K562 (cell line): Measurements from ENCODE around the gene KXD1. TPM values are rescaled to one million over a fixed set of nuclear protein-coding genes. Genes with fewer than 3 reads are reported as not detected.
A peak's percentile ranks its signal among the peaks of the same experiment; 100 is the strongest.

Source experiments
- ATAC-seq: fragments of 200-7000 bp; cut with Tn5 transposase; 3 replicates; pipeline ENCODE4 v1.9.1; 2020; ENCODE audit warnings: moderate library complexity
- BruUV-seq: library from RNA; stranded (reverse); fragments of 400-500 nt; replicated peaks from 2 replicates; lab custom pipeline; 2021; lab: Mats Ljungman, UMichigan
- CTCF ChIA-PET: fragments of 300-600 bp; formaldehyde crosslinking; extraction: SDS; loops from one replicate; lab custom pipeline; 2021; ENCODE audit warnings: low intra/inter-chr PET ratio; lab: Yijun Ruan, JAX
- POLR2A ChIA-PET: fragments of 300-600, 350-650 bp; sonication (Branson Sonifier 250); formaldehyde crosslinking; extraction: SDS; loops from one replicate; lab custom pipeline; 2021; ENCODE audit warnings: antibody characterized with exemption, inconsistent platforms; lab: Yijun Ruan, JAX
- DNase-seq, 4 experiments: peaks; one replicate each; pipeline versions ENCODE4 v3.0.0 to v3.0.0-alpha.2; 2011 to 2018; ENCODE audit warnings: low spot score in 3 of 4, mixed read lengths in 3 of 4; ENCODE audit errors: extremely low read depth in 1 of 4
- FAIRE-seq: peaks from 2 replicates; lab custom pipeline; 2011; peaks lifted over from hg19 to GRCh38; lab: Jason Lieb, UNC
- H2AFZ ChIP-seq: 2 replicates; pipeline ENCODE4 v1.6.0; 2011; ENCODE audit warnings: low read depth, low read length, control low read depth, inconsistent platforms
- H3K27ac ChIP-seq: fragments of 200-600 bp; 3 replicates; pipeline ENCODE4 v1.8.0; 2011; ENCODE audit warnings: low read depth, mild to moderate bottlenecking, control low read depth, inconsistent platforms, low read length, moderate library complexity, mixed read lengths; ENCODE audit errors: extremely low read depth
- H3K27me3 ChIP-seq, 2 experiments: fragments of 300-600 bp in 1 of 2; 2 replicates in 1 of 2; 3 replicates in 1 of 2; pipeline versions ENCODE4 v1.6.0 to v1.8.0; 2011; ENCODE audit warnings: inconsistent platforms in 2 of 2, low read length in 2 of 2, mild to moderate bottlenecking in 1 of 2, mixed read lengths in 1 of 2, moderate library complexity in 1 of 2; ENCODE audit not compliant: control insufficient read depth in 2 of 2, insufficient read depth in 2 of 2
- H3K36me3 ChIP-seq: fragments of 300-600 bp; 3 replicates; pipeline ENCODE4 v1.8.0; 2011; ENCODE audit warnings: mild to moderate bottlenecking, low read length, inconsistent platforms; ENCODE audit not compliant: control insufficient read depth, insufficient read depth
- H3K4me1 ChIP-seq, 2 experiments: fragments of 200-600 bp in 1 of 2; replicated peaks in 1 of 2; 2 replicates in 1 of 2; 3 replicates in 1 of 2; pipeline versions ENCODE4 v1.5.1 to v1.8.0; 2011; ENCODE audit warnings: inconsistent platforms in 2 of 2, low read length in 2 of 2, mild to moderate bottlenecking in 1 of 2, mixed read lengths in 1 of 2, moderate library complexity in 1 of 2; ENCODE audit not compliant: control insufficient read depth in 2 of 2, insufficient read depth in 2 of 2
- H3K4me2 ChIP-seq: 2 replicates; pipeline ENCODE4 v1.6.1; 2011; ENCODE audit warnings: low read length, control low read depth, inconsistent platforms, mixed read lengths; ENCODE audit not compliant: insufficient read depth
- H3K4me3 ChIP-seq: fragments of 200-600 bp; sonication (generic), shearing (Covaris generic); 2 replicates; pipeline ENCODE4 v1.5.1; 2016; ENCODE audit warnings: control low read depth, inconsistent platforms
- H3K79me2 ChIP-seq: fragments of 200-600 bp; 3 replicates; pipeline ENCODE4 v1.8.0; 2011; ENCODE audit warnings: low read length, inconsistent platforms; ENCODE audit not compliant: control insufficient read depth, insufficient read depth
- H3K9ac ChIP-seq, 2 experiments: 2 replicates each; pipeline versions ENCODE4 v1.6.0 to v1.6.1; 2011; ENCODE audit warnings: low read depth in 2 of 2, low read length in 2 of 2, control low read depth in 1 of 2, inconsistent platforms in 1 of 2, mild to moderate bottlenecking in 1 of 2, mixed read lengths in 1 of 2; ENCODE audit not compliant: insufficient read depth in 1 of 2
- H3K9me1 ChIP-seq: one replicate; pipeline ENCODE4 v1.6.0; 2011; ENCODE audit warnings: inconsistent platforms, mild to moderate bottlenecking, low read length, moderate library complexity; ENCODE audit not compliant: control insufficient read depth, insufficient read depth
- H3K9me3 ChIP-seq: replicated peaks from 2 replicates; pipeline ENCODE4 v1.5.1; 2011; ENCODE audit warnings: low read depth, low read length, inconsistent platforms; ENCODE audit not compliant: control insufficient read depth, insufficient read depth
- H4K20me1 ChIP-seq: replicated peaks from 2 replicates; pipeline ENCODE4 v1.6.1; 2011; ENCODE audit warnings: low read length, inconsistent platforms, mixed read lengths; ENCODE audit not compliant: control insufficient read depth, insufficient read depth
- ARNT ChIP-seq, 2 experiments: fragments of 450-650 bp; IDR thresholded peaks; 2 replicates each; pipeline ENCODE4 v1.6.1; 2016; ENCODE audit warnings: mild to moderate bottlenecking in 1 of 2
- ATF3 ChIP-seq, 2 experiments: fragments of 450-650 bp in 1 of 2; sonication (generic) in 1 of 2; formaldehyde crosslinking in 1 of 2; IDR thresholded peaks in 1 of 2; conservative IDR thresholded peaks in 1 of 2; 2 replicates each; pipeline versions ENCODE4 v1.6.1 to v1.8.1; 2016 to 2023; ENCODE audit warnings: mild to moderate bottlenecking in 2 of 2, moderate library complexity in 2 of 2, inconsistent platforms in 1 of 2, missing genetic modification reagents in 1 of 2
- BDP1 ChIP-seq: IDR thresholded peaks from 3 replicates; pipeline ENCODE4 v1.6.1; 2011; ENCODE audit not compliant: insufficient read length, insufficient read depth
- E2F4 ChIP-seq: sonication (generic); formaldehyde crosslinking; IDR thresholded peaks from 2 replicates; pipeline ENCODE4 v1.8.0; 2022; ENCODE audit warnings: mild to moderate bottlenecking, low read depth, missing genetic modification reagents
- KAT7 ChIP-seq: sonication (generic); formaldehyde crosslinking; IDR thresholded peaks from 2 replicates; pipeline ENCODE4 v1.8.0; 2022; ENCODE audit warnings: missing genetic modification reagents, mild to moderate bottlenecking, borderline replicate concordance
- MYC ChIP-seq, 2 experiments: fragments of 250-450 bp in 1 of 2; sonication (Bioruptor Pico) in 1 of 2; IDR thresholded peaks; 2 replicates each; pipeline versions ENCODE4 v1.5.1 to v1.6.1; 2012 to 2021; ENCODE audit warnings: low read depth in 2 of 2, borderline replicate concordance in 1 of 2, improper control_type of control experiment in 1 of 2, low read length in 1 of 2, mild to moderate bottlenecking in 1 of 2, moderate library complexity in 1 of 2
- POLR2H ChIP-seq: IDR thresholded peaks from 2 replicates; pipeline ENCODE4 v1.6.1; 2016; ENCODE audit warnings: missing genetic modification characterization, low read depth, mild to moderate bottlenecking, control low read depth, missing compliant biosample characterization, moderate library complexity
- RBM25 ChIP-seq: fragments of 200-400 bp; formaldehyde crosslinking; IDR thresholded peaks from 2 replicates; pipeline ENCODE4 v1.6.1; 2018; ENCODE audit warnings: low read length, low read depth, moderate library complexity; ENCODE audit not compliant: severe bottlenecking
- SLC30A9 ChIP-seq: fragments of 250-450 bp; sonication (Bioruptor Pico); IDR thresholded peaks from 2 replicates; pipeline ENCODE4 v1.8.0; 2022; ENCODE audit warnings: mild to moderate bottlenecking, moderate library complexity
- TCF7L2 ChIP-seq: fragments of 150-350 bp; IDR thresholded peaks from 2 replicates; pipeline ENCODE4 v1.6.1; 2016; ENCODE audit warnings: low read depth, mild to moderate bottlenecking, low read length, moderate library complexity
- ZNF780A ChIP-seq: fragments of 250-450 bp; sonication (Bioruptor Pico); IDR thresholded peaks from 2 replicates; pipeline ENCODE4 v1.5.0; 2021; ENCODE audit warnings: mild to moderate bottlenecking
- WGBS: fragments of 100-300 bp; shearing (Covaris generic); methylation state at CpG from one replicate; pipeline ENCODE4 v1.1.6; 2016; ENCODE audit warnings: low coverage, mixed read lengths; ENCODE audit not compliant: insufficient coverage; ENCODE audit errors: missing lambda C conversion rate; 5-methylcytosine and 5-hydroxymethylcytosine counted together
- in situ Hi-C: fragments of 300-500 bp; cut with MboI; formaldehyde crosslinking; loops from 4 replicates; pipeline ENCODE4 v1.15.0; 2018; ENCODE audit warnings: inconsistent platforms, mixed read lengths
- intact Hi-C: fragments of 100-400 bp; cut with micrococcal nuclease; formaldehyde crosslinking; loops from 2 replicates; pipeline ENCODE4 v1.14.2; 2022
- polyA plus RNA-seq, 8 experiments: library from polyadenylated mRNA; depleted of rRNA in 4 of 8; stranded (reverse) in 5 of 8; unstranded in 3 of 8; fragments of >200 nt; fragmentation: Nextera tagmentation in 2 of 8; fragmentation: Illumina TruSeq in 1 of 8; extraction: Ambion mirVana in 2 of 8; extraction: Trizol in 1 of 8; gene quantifications; 2 replicates each; pipeline versions ENCODE4 v1.2.1 to v1.2.3, GENCODE V29; 2011 to 2014; ENCODE audit warnings: inconsistent platforms in 1 of 8, missing spikeins in 1 of 8
- total RNA-seq, 7 experiments: library from RNA; depleted of rRNA in 6 of 7; stranded (reverse); fragments of >200 nt in 6 of 7; fragmentation: Illumina TruSeq in 2 of 7; extraction: Trizol in 2 of 7; gene quantifications; 2 replicates each; pipeline versions ENCODE4 v1.2.1 to v1.2.3, GENCODE V29; 2011 to 2021; ENCODE audit warnings: low replicate concordance in 1 of 7
- TF ChIP-seq, protein P1 (sequence below), 2 experiments: IDR thresholded peaks; 2 replicates each; pipeline ENCODE4 v1.6.1; 2011; ENCODE audit warnings: borderline replicate concordance in 1 of 2, control low read depth in 1 of 2, low read depth in 1 of 2, low read length in 1 of 2, mild to moderate bottlenecking in 1 of 2, mixed read lengths in 1 of 2, moderate library complexity in 1 of 2; ENCODE audit not compliant: insufficient read depth in 1 of 2, insufficient read length in 1 of 2, poor library complexity in 1 of 2, severe bottlenecking in 1 of 2; ENCODE audit errors: extremely low read depth in 1 of 2
- TF ChIP-seq, protein P2 (sequence below): fragments of 450-650 bp; conservative IDR thresholded peaks from 2 replicates; pipeline ENCODE4 v1.6.1; 2016; ENCODE audit warnings: missing genetic modification characterization, low read depth, mild to moderate bottlenecking, control low read depth, missing compliant biosample characterization

Gene KXD1
- total and polyA plus RNA-seq, 9 of the 15 experiments (the other 6 are each of a cell fraction or from before 2014, with no cell fraction given): 21.9 to 210 (median 118) TPM

- POLR2A ChIA-PET: interaction anchor here (0.7 to 5.4 kb wide), 10 partner anchors 9 to 347 kb away, joined by 3 to 39 read pairs (median 4); partner anchors contain the start of genes KXD1 and UBA52
- CTCF ChIA-PET: interaction anchor here (1.6 kb wide), 1 partner anchor 260 kb away, joined by 4 read pairs; no protein-coding TSS in a partner anchor
- Histone ChIP-seq H4K20me1 (peaks cover 6% of the 10 kb centered on the region; the same call in 1 of the 2 replicates), H3K9me3 (no peaks in the 10 kb centered on the region), H2AFZ (peak overlapping the region; percentile 79), H3K4me3 (peak overlapping the region; percentile 71), H3K9me1 (no peaks in the 10 kb centered on the region), H3K27ac (peak overlapping the region; percentile 79), H3K27me3 (no peaks in the 10 kb centered on the region), H3K4me2 (peak overlapping the region; percentile 89), H3K4me1 (peaks cover 14 to 53% of the 10 kb centered on the region in 2 experiments), H3K9ac (peak overlapping the region; percentile 85 to 93), H3K36me3 (peaks cover 5% of the 10 kb centered on the region; the same call in 2 of the 3 replicates), H3K79me2 (peaks cover 24% of the 10 kb centered on the region)
- DNase-seq (peak in 2 of 4 experiments; percentile 18 to 46), ATAC-seq (peak; percentile 1), FAIRE-seq (peak; percentile 80)
- 10% methylated on average over 16 of the region's 16 CpGs for WGBS
- intact Hi-C loops: loop anchor here (2.0 kb wide), 2 partner anchors 17 to 67 kb away; partner anchors contain the start of gene UBA52
- in situ Hi-C loops: no loop called here
- BruUV-seq: TSS peak; percentile 90
- TF ChIP-seq POLR2H (tag): no peak
- TF ChIP-seq, protein P1, sequence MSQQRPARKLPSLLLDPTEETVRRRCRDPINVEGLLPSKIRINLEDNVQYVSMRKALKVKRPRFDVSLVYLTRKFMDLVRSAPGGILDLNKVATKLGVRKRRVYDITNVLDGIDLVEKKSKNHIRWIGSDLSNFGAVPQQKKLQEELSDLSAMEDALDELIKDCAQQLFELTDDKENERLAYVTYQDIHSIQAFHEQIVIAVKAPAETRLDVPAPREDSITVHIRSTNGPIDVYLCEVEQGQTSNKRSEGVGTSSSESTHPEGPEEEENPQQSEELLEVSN (IDR thresholded peaks at IDR 0.05; ENCODE audit: borderline replicate concordance in 1 of 2, extremely low read depth in 1 of 2, insufficient read depth in 1 of 2, insufficient read length in 1 of 2, low read depth in 1 of 2, low read length in 1 of 2, poor library complexity in 1 of 2, severe bottlenecking in 1 of 2): peak in 1 of 2 experiments; percentile 12
- no peak for TF ChIP-seq ATF3 (IDR thresholded peaks at IDR 0.05)
- TF ChIP-seq ATF3 (CRISPR knock-in tag; conservative IDR thresholded peaks at IDR 0.05): 0 out of 2 replicates have a peak, but pooled peaks have one; percentile 49
- TF ChIP-seq ZNF780A (CRISPR knock-in tag): no peak
- no peak for TF ChIP-seq TCF7L2
- no peak for TF ChIP-seq SLC30A9 (CRISPR knock-in tag)
- no peak for TF ChIP-seq E2F4 (CRISPR knock-in tag)
- TF ChIP-seq, protein P2, sequence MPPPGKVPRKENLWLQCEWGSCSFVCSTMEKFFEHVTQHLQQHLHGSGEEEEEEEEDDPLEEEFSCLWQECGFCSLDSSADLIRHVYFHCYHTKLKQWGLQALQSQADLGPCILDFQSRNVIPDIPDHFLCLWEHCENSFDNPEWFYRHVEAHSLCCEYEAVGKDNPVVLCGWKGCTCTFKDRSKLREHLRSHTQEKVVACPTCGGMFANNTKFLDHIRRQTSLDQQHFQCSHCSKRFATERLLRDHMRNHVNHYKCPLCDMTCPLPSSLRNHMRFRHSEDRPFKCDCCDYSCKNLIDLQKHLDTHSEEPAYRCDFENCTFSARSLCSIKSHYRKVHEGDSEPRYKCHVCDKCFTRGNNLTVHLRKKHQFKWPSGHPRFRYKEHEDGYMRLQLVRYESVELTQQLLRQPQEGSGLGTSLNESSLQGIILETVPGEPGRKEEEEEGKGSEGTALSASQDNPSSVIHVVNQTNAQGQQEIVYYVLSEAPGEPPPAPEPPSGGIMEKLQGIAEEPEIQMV: peak; percentile 46; the same call in 1 of the 2 replicates
- no peak for TF ChIP-seq RBM25
- 0 out of 2 replicates have a peak, but pooled peaks have one; percentile 67 for TF ChIP-seq KAT7
- no peak for TF ChIP-seq BDP1
- peak in 1 of 2 experiments; percentile 40; a peak in 1 of 4 replicates for TF ChIP-seq ARNT (IDR thresholded peaks at IDR 0.05)
- no peak for TF ChIP-seq MYC (IDR thresholded peaks at IDR 0.05; ENCODE audit: low read depth, low read length)
- TF ChIP-seq MYC (CRISPR knock-in tag; IDR thresholded peaks at IDR 0.05; ENCODE audit: borderline replicate concordance, low read depth): 0 out of 2 replicates have a peak, but pooled peaks have one; percentile 55
These were observed 30.4 kb downstream of the KXD1 start for GRCh38 chr19:18587962-18588610.
